ENCODE measurements around the gene GLO1.

The GLO1 gene

GRCh38 chr6:38637756-38638155, 65.2 kb downstream of the GLO1 start:
- peaks cover 42% of the 10 kb centered on the region for H3K4me1 Mint-ChIP-seq
- no peak overlapping the region for H3K27ac Mint-ChIP-seq
- H3K4me3 Mint-ChIP-seq = no peak overlapping the region
- CTCF ChIA-PET = no interaction called here
- no peaks in the 10 kb centered on the region for H3K9me3 Mint-ChIP-seq
- no peak for DNase-seq
- no peaks in the 10 kb centered on the region for H3K36me3 Mint-ChIP-seq
- no peaks in the 10 kb centered on the region for H3K27me3 Mint-ChIP-seq

- H3K4me1 Mint-ChIP-seq = peaks cover 37% of the 10 kb centered on the region
- no peaks in the 10 kb centered on the region for H3K27me3 Mint-ChIP-seq
- no peaks in the 10 kb centered on the region for H3K36me3 Mint-ChIP-seq
- H3K4me3 Mint-ChIP-seq = no peak overlapping the region
- no peaks in the 10 kb centered on the region for H3K9me3 Mint-ChIP-seq
- CTCF ChIA-PET = no interaction called here
- H3K27ac Mint-ChIP-seq = no peak overlapping the region
- DNase-seq = no peak
These were observed 66.9 kb downstream of the GLO1 start for GRCh38 chr6:38636027-38636426.

GRCh38 chr6:38634518-38634917, 68.4 kb downstream of the GLO1 start:
- H3K9me3 Mint-ChIP-seq = no peaks in the 10 kb centered on the region
- no peak overlapping the region for H3K27ac Mint-ChIP-seq
- peaks cover 30% of the 10 kb centered on the region for H3K4me1 Mint-ChIP-seq
- no peak overlapping the region for H3K4me3 Mint-ChIP-seq
- H3K27me3 Mint-ChIP-seq = no peaks in the 10 kb centered on the region
- CTCF ChIA-PET = no interaction called here
- DNase-seq = no peak
- no peaks in the 10 kb centered on the region for H3K36me3 Mint-ChIP-seq

GRCh38 chr6:38632490-38632889, 70.5 kb downstream of the GLO1 start:
- CTCF ChIA-PET = no interaction called here
- peaks cover 17% of the 10 kb centered on the region for H3K4me1 Mint-ChIP-seq
- no peak overlapping the region for H3K4me3 Mint-ChIP-seq
- no peak overlapping the region for H3K27ac Mint-ChIP-seq
- no peaks in the 10 kb centered on the region for H3K9me3 Mint-ChIP-seq
- no peak for DNase-seq
- H3K27me3 Mint-ChIP-seq = no peaks in the 10 kb centered on the region
- H3K36me3 Mint-ChIP-seq = no peaks in the 10 kb centered on the region

GRCh38 chr6:38631186-38631783, 71.7 kb downstream of the GLO1 start:
- Mint-ChIP-seq H3K4me3 (no peak overlapping the region), H3K36me3 (no peaks in the 10 kb centered on the region), H3K27me3 (no peaks in the 10 kb centered on the region), H3K4me1 (peaks cover 9% of the 10 kb centered on the region), H3K9me3 (no peaks in the 10 kb centered on the region), H3K27ac (no peak overlapping the region)
- DNase-seq = no peak
- CTCF ChIA-PET = no interaction called here

All from activated naive CD4-positive, alpha-beta T cell treated with anti-CD3 and anti-CD28 coated beads, Interleukin-2, amount 10 ng/mL, durations not matched to agents 7 days and 5 days (primary cell).